ENCODE measurements around the gene MBNL1. TPM values are rescaled to one million over a fixed set of nuclear protein-coding genes. Genes with fewer than 3 reads are reported as not detected.

Gene MBNL1
- total RNA-seq, 6 donors from 2014 or later = 231 to 506 (median 357) TPM

- Histone ChIP-seq H3K4me3 (peak overlapping the region in 3 of 4 donors; percentile 18 to 29 (median 21)), H3K9me3 (no peaks in the 10 kb centered on the region), H3K4me1 (peaks cover 10 to 26% (median 21%) of the 10 kb centered on the region in 4 donors), H3K27me3 (no peaks in the 10 kb centered on the region), H3K36me3 (no peaks in the 10 kb centered on the region), H3K27ac (peak overlapping the region; percentile 49 to 80 (median 54))
- TF ChIP-seq POLR2AphosphoS5 (IDR thresholded peaks at IDR 0.05) = no peak
- no peak for TF ChIP-seq CTCF (IDR thresholded peaks at IDR 0.05)
- TF ChIP-seq POLR2A (IDR thresholded peaks at IDR 0.05) = no peak
- TF ChIP-seq EP300 (IDR thresholded peaks at IDR 0.05) = no peak
- DNase-seq (no peak), ATAC-seq (ENCODE audit: low FRiP score in 2 of 2) (no peak)
- WGBS, 2 donors = 30 to 40% methylated on average over 1 of the region's 1 CpG
These were observed 25.4 kb upstream of the MBNL1 start for GRCh38 chr3:152243301-152243711.

GRCh38 chr3:152243721-152244516 is 24.8 kb upstream of the MBNL1 start:
- 66 to 75% methylated on average over 10 of the region's 10 CpGs for WGBS, 2 donors
- Histone ChIP-seq H3K27ac (peak overlapping the region; percentile 49 to 80 (median 54)), H3K27me3 (no peaks in the 10 kb centered on the region), H3K4me3 (peak overlapping the region in 3 of 4 donors; percentile 18 to 29 (median 21)), H3K4me1 (peaks cover 10 to 26% (median 21%) of the 10 kb centered on the region in 4 donors), H3K9me3 (no peaks in the 10 kb centered on the region), H3K36me3 (no peaks in the 10 kb centered on the region)
- TF ChIP-seq CTCF (IDR thresholded peaks at IDR 0.05) = no peak
- TF ChIP-seq EP300 (IDR thresholded peaks at IDR 0.05) = no peak
- no peak for TF ChIP-seq POLR2A (IDR thresholded peaks at IDR 0.05)
- no peak for TF ChIP-seq POLR2AphosphoS5 (IDR thresholded peaks at IDR 0.05)
- ATAC-seq (ENCODE audit: low FRiP score in 2 of 2) (peak in 1 of 2 donors; percentile 59), DNase-seq (no peak)

GRCh38 chr3:152244517-152244888 is 24.2 kb upstream of the MBNL1 start:
- Histone ChIP-seq H3K36me3 (no peaks in the 10 kb centered on the region), H3K27me3 (no peaks in the 10 kb centered on the region), H3K27ac (peak overlapping the region in 3 of 4 donors; percentile 49 to 80 (median 57)), H3K4me3 (peak overlapping the region in 2 of 4 donors; percentile 21 to 29), H3K9me3 (no peaks in the 10 kb centered on the region), H3K4me1 (peaks cover 10 to 26% (median 21%) of the 10 kb centered on the region in 4 donors)
- ATAC-seq (ENCODE audit: low FRiP score in 2 of 2) (no peak), DNase-seq (no peak)
- WGBS, 2 donors = 54 to 61% methylated on average over 2 of the region's 2 CpGs
- no peak for TF ChIP-seq CTCF (IDR thresholded peaks at IDR 0.05)
- no peak for TF ChIP-seq EP300 (IDR thresholded peaks at IDR 0.05)
- no peak for TF ChIP-seq POLR2A (IDR thresholded peaks at IDR 0.05)
- TF ChIP-seq POLR2AphosphoS5 (IDR thresholded peaks at IDR 0.05) = no peak

GRCh38 chr3:152245498-152246170 is 23.1 kb upstream of the MBNL1 start:
- H3K27ac ChIP-seq = peak overlapping the region in 2 of 4 donors; percentile 14 to 80
- no peak for DNase-seq

More at GRCh38 chr3:152245498-152246170, 23.1 kb upstream of the MBNL1 start:
- no peak for ATAC-seq (ENCODE audit: low FRiP score in 2 of 2)
- H3K4me3 ChIP-seq = peak overlapping the region in 1 of 4 donors; percentile 29
- WGBS, 2 donors = 59 to 67% methylated on average over 3 of the region's 3 CpGs
- H3K4me1 ChIP-seq = peaks cover 10 to 24% (median 21%) of the 10 kb centered on the region in 4 donors
- no peaks in the 10 kb centered on the region for H3K36me3 ChIP-seq
- no peaks in the 10 kb centered on the region for H3K27me3 ChIP-seq
- TF ChIP-seq EP300 (IDR thresholded peaks at IDR 0.05) = no peak
- no peak for TF ChIP-seq POLR2A (IDR thresholded peaks at IDR 0.05)
- TF ChIP-seq POLR2AphosphoS5 (IDR thresholded peaks at IDR 0.05) = no peak
- TF ChIP-seq CTCF (IDR thresholded peaks at IDR 0.05) = no peak
- H3K9me3 ChIP-seq = no peaks in the 10 kb centered on the region

Measured in upper lobe of left lung (tissue), 6 donors.